NOMO-1 treated with DMSO at 0.1 percent for 48 hours (cell line): Measurements from ENCODE around the gene THSD7B.
"Not testable (repeated sequence)": the region's sequence is repeated elsewhere in the genome, so short reads cannot be mapped to it uniquely, and the experiment has no call there.

Source experiments
- DNase-seq: peaks from one replicate; lab custom pipeline; 2025; ENCODE audit not compliant: unreplicated experiment; lab: John Stamatoyannopoulos, UW

THSD7B gene

GRCh38 chr2:137500599-137500998 lies 735.3 kb downstream of the THSD7B start:
- no peak for DNase-seq

GRCh38 chr2:137507237-137507636 lies 741.9 kb downstream of the THSD7B start:
- DNase-seq: no peak

- DNase-seq: no peak
Measured at GRCh38 chr2:137508739-137509384, 743.5 kb downstream of the THSD7B start.

GRCh38 chr2:137511526-137511925 lies 746.2 kb downstream of the THSD7B start:
- DNase-seq: no peak

GRCh38 chr2:137521653-137522619 lies 756.6 kb downstream of the THSD7B start:
- no peak for DNase-seq

- no peak for DNase-seq
Measured at GRCh38 chr2:137522620-137523011, 757.3 kb downstream of the THSD7B start.

- no peak for DNase-seq
Measured at GRCh38 chr2:137523931-137524330, 758.6 kb downstream of the THSD7B start.

GRCh38 chr2:137525132-137525531 lies 759.8 kb downstream of the THSD7B start:
- no peak for DNase-seq

- no peak for DNase-seq
Measured at GRCh38 chr2:137525641-137526190, 760.4 kb downstream of the THSD7B start.

GRCh38 chr2:137535897-137536296 lies 770.6 kb downstream of the THSD7B start:
- DNase-seq: no peak

GRCh38 chr2:137539336-137539735 lies 774.0 kb downstream of the THSD7B start:
- DNase-seq: no peak

- DNase-seq: no peak
Measured at GRCh38 chr2:137547842-137548241, 782.5 kb downstream of the THSD7B start.

GRCh38 chr2:137566387-137566786 lies 801.0 kb downstream of the THSD7B start:
- DNase-seq: no peak

- DNase-seq: no peak
Measured at GRCh38 chr2:137570484-137570883, 805.1 kb downstream of the THSD7B start.

- not testable (repeated sequence) for DNase-seq
Measured at GRCh38 chr2:137587834-137588233, 822.5 kb downstream of the THSD7B start.

GRCh38 chr2:137588578-137588977 lies 823.2 kb downstream of the THSD7B start:
- DNase-seq: not testable (repeated sequence)

- no peak for DNase-seq
Measured at GRCh38 chr2:137590102-137590501, 824.8 kb downstream of the THSD7B start.

GRCh38 chr2:137607722-137608318 lies 842.5 kb downstream of the THSD7B start:
- no peak for DNase-seq

- DNase-seq: no peak
Measured at GRCh38 chr2:137638932-137639331, 873.6 kb downstream of the THSD7B start.

GRCh38 chr2:137644731-137645130 lies 879.4 kb downstream of the THSD7B start:
- no peak for DNase-seq

- no peak for DNase-seq
Measured at GRCh38 chr2:137654046-137654445, 888.7 kb downstream of the THSD7B start.
